GM23248 (cell line): ENCODE measurements around the gene CMYA5.

Source experiments
- EZH2 ChIP-seq: fragments of 200-600 bp; sonication (generic); IDR thresholded peaks from 2 replicates; pipeline ENCODE4 v1.6.1; 2018; ENCODE audit warnings: antibody characterized with exemption, mild to moderate bottlenecking; ENCODE audit not compliant: insufficient read depth, poor library complexity, severe bottlenecking
- EZH2phosphoT487 ChIP-seq: fragments of 200-600 bp; sonication (generic); IDR thresholded peaks from 2 replicates; pipeline ENCODE4 v1.6.1; 2018; ENCODE audit warnings: antibody characterized with exemption, moderate library complexity, mild to moderate bottlenecking, low read depth; ENCODE audit not compliant: insufficient read depth

GRCh38 chr5:79814699-79815098 is 125.1 kb downstream of the CMYA5 start:
- TF ChIP-seq EZH2 = no peak
- no peak for TF ChIP-seq EZH2phosphoT487
